HG02970 (cell line): ENCODE results near the gene ITM2C.
A peak's percentile ranks its signal among the peaks of the same experiment; 100 is the strongest.

Source experiments
- ATAC-seq: cut with Tn5 transposase; IDR thresholded peaks from one replicate; pipeline ENCODE4 v1.9.1; 2021; ENCODE audit warnings: mild to moderate bottlenecking, moderate library complexity, moderate number of reproducible peaks; ENCODE audit not compliant: unreplicated experiment, low FRiP score

ITM2C gene

GRCh38 chr2:230871361-230872150, 6.8 kb downstream of the ITM2C start:
- no peak for ATAC-seq

- peak; percentile 6 for ATAC-seq
Observed at GRCh38 chr2:230872151-230872967, 7.6 kb downstream of the ITM2C start.

GRCh38 chr2:230872968-230873660, 8.4 kb downstream of the ITM2C start:
- peak; percentile 45 for ATAC-seq

- peak; percentile 56 for ATAC-seq
Observed at GRCh38 chr2:230873661-230874401, 9.1 kb downstream of the ITM2C start.

GRCh38 chr2:230874456-230874855, 9.7 kb downstream of the ITM2C start:
- no peak for ATAC-seq

GRCh38 chr2:230874876-230875275, 10.1 kb downstream of the ITM2C start:
- ATAC-seq = no peak

- no peak for ATAC-seq
Observed at GRCh38 chr2:230875347-230876315, 10.9 kb downstream of the ITM2C start.

- ATAC-seq = no peak
Observed at GRCh38 chr2:230877116-230877758, 12.5 kb downstream of the ITM2C start.

GRCh38 chr2:230877759-230878598, 13.2 kb downstream of the ITM2C start:
- no peak for ATAC-seq

GRCh38 chr2:230878599-230879188, 14.0 kb downstream of the ITM2C start:
- no peak for ATAC-seq

- ATAC-seq = no peak
Observed at GRCh38 chr2:230879271-230879882, 14.6 kb downstream of the ITM2C start.

GRCh38 chr2:230879891-230880290, 15.1 kb downstream of the ITM2C start:
- ATAC-seq = no peak

GRCh38 chr2:230881840-230882239, 17.1 kb downstream of the ITM2C start:
- no peak for ATAC-seq

GRCh38 chr2:230885463-230886130, 20.9 kb downstream of the ITM2C start:
- no peak for ATAC-seq

GRCh38 chr2:230886206-230886605, 21.5 kb downstream of the ITM2C start:
- no peak for ATAC-seq

- ATAC-seq = no peak
Observed at GRCh38 chr2:230886671-230887071, 21.9 kb downstream of the ITM2C start.

- no peak for ATAC-seq
Observed at GRCh38 chr2:230887342-230887741, 22.6 kb downstream of the ITM2C start.
